ENCODE data around the gene FBXO8.

FBXO8 gene

DNA sequence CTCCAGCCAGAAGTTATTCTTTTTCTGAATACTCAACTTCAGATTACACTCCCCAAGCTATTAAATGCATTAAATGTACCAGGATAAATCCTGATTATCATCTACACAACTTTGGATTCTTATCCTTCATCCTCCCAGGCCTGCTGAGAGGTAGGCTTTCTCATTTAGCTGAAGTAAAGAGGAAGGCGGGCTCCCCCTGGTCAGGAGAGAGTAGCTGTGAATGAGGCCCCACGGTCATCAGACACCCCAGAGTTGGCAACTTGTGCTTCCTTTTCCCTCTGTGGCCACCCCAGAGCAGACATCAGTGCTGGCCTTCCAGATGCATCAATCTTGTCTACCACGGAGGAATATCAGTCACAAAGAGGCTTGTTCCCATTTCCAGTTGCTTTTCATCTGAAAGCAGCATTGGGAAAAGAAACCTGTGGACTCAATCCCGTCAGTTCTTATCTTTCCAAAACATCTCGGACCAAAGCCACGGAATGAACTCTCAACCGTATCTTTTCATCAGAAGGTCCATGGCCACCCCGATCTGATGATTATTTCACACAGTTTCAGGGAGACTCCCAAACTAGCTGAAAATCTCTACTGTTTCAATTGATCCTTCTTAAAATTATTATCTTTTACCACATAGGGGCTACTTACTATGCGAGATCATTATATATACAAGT lies 79.2 kb downstream of the FBXO8 start:
- no peak for DNase-seq

DNA sequence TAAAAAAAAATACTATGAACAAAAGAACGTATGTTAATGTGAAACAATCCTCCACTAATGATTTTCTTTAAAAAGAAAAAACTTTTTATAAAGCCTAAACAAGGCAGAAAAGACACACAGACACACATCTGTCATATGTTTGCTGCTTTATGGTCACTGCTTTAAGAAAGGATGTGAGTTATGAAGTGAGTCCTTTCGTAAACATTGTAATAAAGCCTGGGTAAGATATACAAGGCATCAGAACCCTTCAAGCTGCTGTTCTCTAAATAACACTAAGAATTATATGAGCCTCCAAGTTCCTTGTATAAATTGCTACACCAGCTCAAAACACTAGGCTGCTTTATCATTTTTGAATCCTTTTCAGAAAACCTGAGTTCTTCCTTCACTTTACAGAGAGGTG lies 81.6 kb downstream of the FBXO8 start:
- no peak for DNase-seq

DNA sequence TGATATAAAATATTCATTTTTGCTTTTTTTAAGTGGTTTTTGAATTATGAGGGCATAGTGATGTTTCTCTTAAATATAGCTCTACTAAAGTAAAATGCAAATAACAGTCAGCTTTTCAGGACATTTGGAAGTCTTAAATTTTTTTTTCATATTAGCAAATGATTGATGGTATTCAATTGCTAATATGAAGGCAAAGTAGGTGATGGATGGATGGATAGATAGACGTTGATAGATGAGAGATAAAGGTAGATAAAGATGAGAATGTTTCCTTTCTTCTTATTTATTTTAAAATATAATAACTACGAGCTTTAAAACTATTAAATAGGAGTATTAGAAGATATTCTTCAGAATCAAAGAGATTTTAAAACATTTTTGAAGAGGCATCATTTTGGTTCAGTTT lies 83.7 kb downstream of the FBXO8 start:
- no peak for DNase-seq

DNA sequence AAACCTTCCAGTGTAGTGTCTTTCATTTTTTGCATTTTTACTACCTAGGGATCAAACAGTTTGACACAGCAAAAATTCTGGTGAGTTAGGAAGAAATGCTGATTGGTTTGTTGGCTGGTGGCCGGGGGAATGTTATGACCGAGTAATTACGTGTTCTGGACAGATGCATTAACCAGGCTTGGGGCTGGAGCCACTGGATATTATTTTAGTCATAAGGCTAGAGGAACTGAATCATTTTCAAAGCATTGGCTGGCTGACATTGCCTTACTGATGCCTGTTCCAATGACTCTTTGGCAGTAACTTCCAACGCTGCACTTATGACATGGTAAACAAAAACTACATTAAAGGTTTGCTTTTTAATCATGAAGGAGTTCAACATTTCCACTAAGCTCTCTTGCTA lies 84.6 kb downstream of the FBXO8 start:
- no peak for DNase-seq

DNA sequence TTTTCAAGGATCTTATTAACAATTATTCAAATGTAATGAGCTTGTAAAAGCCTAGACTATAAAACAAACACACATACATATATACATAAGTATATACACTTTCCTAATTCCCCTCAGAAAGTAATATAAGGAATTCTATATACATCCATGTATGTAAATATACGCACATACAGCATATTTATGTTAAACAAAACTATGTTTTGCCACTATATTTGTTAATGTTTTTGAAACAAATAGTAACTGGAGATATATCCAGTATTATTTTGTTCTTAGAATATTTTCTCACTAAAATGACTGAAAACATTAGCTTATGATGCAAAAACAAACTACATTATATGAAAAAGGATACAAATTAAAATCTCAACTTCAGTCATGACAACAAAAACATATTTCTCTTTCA lies 85.1 kb downstream of the FBXO8 start:
- DNase-seq, result no peak

DNA sequence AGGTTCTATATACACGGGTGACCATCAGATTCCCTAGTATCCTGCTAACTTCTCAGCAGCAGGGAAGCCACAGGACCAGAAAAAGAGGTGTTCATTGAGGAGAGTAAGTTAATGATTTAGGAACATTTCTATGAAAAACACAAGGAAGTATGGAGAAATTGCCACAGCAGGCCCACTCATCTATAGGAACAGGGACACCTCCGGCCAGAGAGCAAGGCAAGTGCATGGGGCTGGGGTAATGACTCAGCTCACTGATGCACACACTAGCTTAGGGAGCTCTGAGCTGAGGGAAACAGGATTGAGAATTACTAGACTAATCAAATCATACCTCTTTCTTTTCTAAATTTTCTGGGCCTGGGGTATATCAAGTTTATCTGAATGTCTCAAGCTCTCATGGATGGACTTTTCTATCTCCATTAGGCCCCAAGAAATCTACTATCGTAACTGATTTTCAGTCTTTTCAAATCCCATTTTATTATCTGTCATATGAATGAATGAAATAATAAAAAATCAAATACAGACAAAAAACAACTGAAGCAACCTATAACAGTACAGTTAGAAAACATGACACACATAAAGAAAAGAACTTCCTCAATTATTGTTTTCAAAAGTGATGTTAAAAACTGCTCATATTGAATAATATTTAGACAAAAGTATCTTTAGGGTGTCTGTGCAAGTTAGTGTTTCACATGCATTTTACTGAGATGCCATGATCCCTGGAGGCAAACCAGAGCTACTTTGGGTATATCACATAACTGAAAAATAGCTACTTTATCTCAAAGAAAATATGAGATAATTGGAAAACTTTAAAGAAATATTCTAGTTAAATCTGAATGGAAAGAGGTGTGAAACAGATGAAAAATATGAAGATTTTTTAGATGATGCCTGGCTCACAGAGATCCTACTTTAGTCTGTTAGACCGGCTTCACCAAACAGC lies 89.8 kb downstream of the FBXO8 start:
- no peak for DNase-seq

DNA sequence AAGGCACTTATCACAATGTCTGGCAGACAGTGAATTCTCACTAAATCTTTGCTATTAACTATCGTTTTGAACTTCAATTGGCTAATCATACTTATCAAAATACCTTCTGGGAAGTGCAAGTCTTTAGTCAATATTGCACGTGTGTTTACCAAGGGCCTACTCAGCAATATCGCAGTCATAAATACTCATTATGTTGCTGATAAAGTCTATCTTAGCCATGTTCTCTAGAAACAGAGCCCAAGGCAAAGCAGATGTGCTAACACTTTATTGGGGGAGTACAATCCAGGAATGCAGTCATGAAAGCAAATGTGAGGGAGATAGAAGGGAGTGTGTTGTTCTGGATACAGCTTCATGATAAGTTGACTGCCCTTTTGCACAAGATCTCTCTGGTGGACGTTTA lies 90.5 kb downstream of the FBXO8 start:
- no peak for DNase-seq

DNA sequence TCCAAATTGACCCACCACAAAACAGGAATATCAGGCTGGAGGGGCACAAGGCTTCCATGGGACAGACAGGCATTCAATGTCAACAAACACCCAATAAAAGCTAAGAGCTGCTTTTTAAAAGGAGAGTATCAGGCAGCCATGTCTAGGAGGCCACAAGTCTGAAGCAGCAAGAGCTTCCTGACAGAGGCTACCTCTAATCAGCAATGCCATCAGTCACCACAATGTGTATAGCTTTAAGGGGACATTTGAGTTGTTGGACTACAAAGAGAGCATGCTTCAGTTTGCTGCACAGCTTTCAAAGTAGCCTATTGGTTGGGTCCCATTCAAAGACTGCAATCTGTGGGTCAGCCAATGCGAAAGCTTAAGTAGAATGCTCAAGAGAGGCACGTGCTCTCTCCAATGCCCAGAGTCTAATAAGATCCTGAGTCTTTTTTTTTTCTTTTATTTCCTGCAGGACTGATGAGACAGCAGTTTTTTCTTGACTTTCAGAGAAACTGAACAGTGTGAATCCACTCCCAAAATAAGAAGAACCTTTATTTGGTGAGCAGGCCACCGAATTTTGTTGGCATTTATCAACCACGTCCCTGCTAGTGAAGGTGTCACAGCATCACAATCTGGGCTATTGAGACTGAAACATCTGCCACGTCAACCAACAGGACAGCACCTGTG lies 92.5 kb downstream of the FBXO8 start:
- no peak for DNase-seq

DNA sequence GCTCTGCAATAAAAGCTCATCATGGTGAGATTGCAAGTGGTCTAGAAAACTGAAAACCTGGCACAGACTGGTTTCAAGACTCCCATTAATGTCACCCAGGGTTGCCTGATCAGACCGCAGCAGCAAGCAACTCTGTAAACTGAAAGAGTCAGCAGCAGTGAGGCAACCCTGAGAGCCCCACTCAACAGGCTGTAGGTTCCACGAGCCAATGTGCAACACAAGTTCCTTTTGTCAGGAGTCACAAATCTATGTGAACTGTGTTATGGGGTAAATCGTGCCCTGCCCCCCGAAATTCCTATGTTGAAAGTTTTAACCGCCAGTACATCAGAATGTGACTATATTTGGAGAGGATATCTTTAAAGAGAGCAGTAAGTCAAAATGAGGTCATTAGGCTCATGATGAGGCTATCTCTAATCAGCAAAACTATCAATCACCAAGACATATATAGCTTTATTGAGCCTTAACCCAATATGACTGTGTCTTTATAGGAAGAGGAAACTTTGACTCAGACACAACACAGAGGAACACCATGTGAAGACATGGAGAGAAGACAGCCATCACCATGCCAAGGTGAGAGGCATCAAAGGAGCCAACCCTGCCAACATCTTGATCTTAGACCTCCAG lies 94.0 kb downstream of the FBXO8 start:
- DNase-seq, result no peak

Data from NCI-H748 treated with DMSO at 0.1 percent for 48 hours (cell line).